Measurements from ENCODE around the gene BCL2L12.

The BCL2L12 gene

GRCh38 chr19:49642492-49643035, 23.2 kb upstream of the BCL2L12 start:
- DNase-seq = no peak

- DNase-seq = no peak
Measured at GRCh38 chr19:49643466-49643865, 22.3 kb upstream of the BCL2L12 start.

- DNase-seq = no peak
Measured at GRCh38 chr19:49645592-49645991, 20.1 kb upstream of the BCL2L12 start.

- DNase-seq = no peak
Measured at GRCh38 chr19:49645995-49646394, 19.7 kb upstream of the BCL2L12 start.

- no peak for DNase-seq
Measured at GRCh38 chr19:49646586-49646985, 19.1 kb upstream of the BCL2L12 start.

- DNase-seq = no peak
Measured at GRCh38 chr19:49651029-49651819, 14.5 kb upstream of the BCL2L12 start.

- no peak for DNase-seq
Measured at GRCh38 chr19:49651820-49652550, 13.7 kb upstream of the BCL2L12 start.

- DNase-seq = no peak
Measured at GRCh38 chr19:49652551-49653465, 12.9 kb upstream of the BCL2L12 start.

GRCh38 chr19:49653466-49653806, 12.3 kb upstream of the BCL2L12 start:
- no peak for DNase-seq

- no peak for DNase-seq
Measured at GRCh38 chr19:49654581-49654980, 11.2 kb upstream of the BCL2L12 start.

- DNase-seq = no peak
Measured at GRCh38 chr19:49655570-49656455, 9.9 kb upstream of the BCL2L12 start.

- no peak for DNase-seq
Measured at GRCh38 chr19:49656456-49657109, 9.2 kb upstream of the BCL2L12 start.

GRCh38 chr19:49657493-49658138, 8.1 kb upstream of the BCL2L12 start:
- DNase-seq = no peak

GRCh38 chr19:49658139-49658517, 7.6 kb upstream of the BCL2L12 start:
- DNase-seq = no peak

GRCh38 chr19:49658566-49659442, 6.9 kb upstream of the BCL2L12 start:
- no peak for DNase-seq

GRCh38 chr19:49660338-49660961, 5.3 kb upstream of the BCL2L12 start:
- DNase-seq = no peak

- no peak for DNase-seq
Measured at GRCh38 chr19:49662011-49662410, 3.7 kb upstream of the BCL2L12 start.

- no peak for DNase-seq
Measured at GRCh38 chr19:49663224-49663623, 2.5 kb upstream of the BCL2L12 start.

All from NCI-H1694 treated with DMSO at 0.1 percent for 48 hours (cell line).